HepG2 (cell line): ENCODE results near the gene IKZF4. TPM values are rescaled to one million over a fixed set of nuclear protein-coding genes. Genes with fewer than 3 reads are reported as not detected.

Experiments used
- HIVEP1 ChIP-seq: sonication (generic); formaldehyde crosslinking; IDR thresholded peaks from 2 replicates; pipeline ENCODE4 v1.4.0; 2020; ENCODE audit warnings: mild to moderate bottlenecking, missing genetic modification reagents
- IKZF5 ChIP-seq: IDR thresholded peaks from 2 replicates; pipeline ENCODE4 v1.6.1; 2018; ENCODE audit warnings: missing genetic modification reagents, mild to moderate bottlenecking, missing compliant biosample characterization
- REST ChIP-seq, 2 experiments: IDR thresholded peaks; 2 replicates each; pipeline ENCODE4 v1.6.1; 2011 to 2012; ENCODE audit warnings: low read length in 2 of 2, borderline replicate concordance in 1 of 2, low read depth in 1 of 2, mild to moderate bottlenecking in 1 of 2, moderate library complexity in 1 of 2
- RFXAP ChIP-seq: sonication (generic); formaldehyde crosslinking; IDR thresholded peaks from 2 replicates; pipeline ENCODE4 v1.4.0; 2020; ENCODE audit warnings: missing genetic modification reagents, borderline replicate concordance
- SMAD1 ChIP-seq: sonication (generic); formaldehyde crosslinking; IDR thresholded peaks from 2 replicates; pipeline ENCODE4 v1.4.0; 2020; ENCODE audit warnings: missing genetic modification reagents, low read depth, mild to moderate bottlenecking, borderline replicate concordance
- SMAD3 ChIP-seq: sonication (generic); formaldehyde crosslinking; IDR thresholded peaks from 2 replicates; pipeline ENCODE4 v1.4.0; 2020; ENCODE audit warnings: missing genetic modification reagents
- ZNF20 ChIP-seq: sonication (generic); formaldehyde crosslinking; IDR thresholded peaks from 2 replicates; pipeline ENCODE4 v1.4.0; 2020; ENCODE audit warnings: mild to moderate bottlenecking, moderate library complexity, missing genetic modification reagents
- ZNF30 ChIP-seq: sonication (generic); formaldehyde crosslinking; IDR thresholded peaks from 2 replicates; pipeline ENCODE4 v1.5.0; 2020; ENCODE audit warnings: mild to moderate bottlenecking, missing genetic modification reagents
- ZNF383 ChIP-seq: sonication (generic); formaldehyde crosslinking; IDR thresholded peaks from 2 replicates; pipeline ENCODE4 v1.4.0; 2020; ENCODE audit warnings: missing genetic modification reagents, mild to moderate bottlenecking, borderline replicate concordance
- ZNF639 ChIP-seq: conservative IDR thresholded peaks from 2 replicates; pipeline ENCODE4 v1.6.1; 2018; ENCODE audit warnings: missing genetic modification reagents
- ZNF792 ChIP-seq: IDR thresholded peaks from 2 replicates; pipeline ENCODE4 v1.6.1; 2016
- polyA plus RNA-seq, 8 experiments: library from polyadenylated mRNA; depleted of rRNA in 3 of 8; stranded (reverse) in 7 of 8; unstranded in 1 of 8; fragments of >200 nt; fragmentation: Illumina TruSeq in 4 of 8; extraction: Trizol in 4 of 8; gene quantifications; 2 replicates each; pipeline versions ENCODE4 v1.2.1 to v1.2.3, GENCODE V29; 2011 to 2016; ENCODE audit warnings: low read depth in 4 of 8, missing spikeins in 1 of 8, mixed read lengths in 1 of 8; ENCODE audit not compliant: insufficient read depth in 1 of 8
- total RNA-seq, 5 experiments: library from RNA; depleted of rRNA; stranded (reverse); fragments of >200 nt; fragmentation: Illumina TruSeq; extraction: Trizol; gene quantifications; 2 replicates each; pipeline ENCODE4 v1.2.3, GENCODE V29; 2016; ENCODE audit warnings: low read depth in 1 of 5
- TF ChIP-seq, protein P1 (sequence below): sonication (generic); formaldehyde crosslinking; IDR thresholded peaks from 2 replicates; pipeline ENCODE4 v1.5.0; 2020; ENCODE audit warnings: missing genetic modification reagents, mild to moderate bottlenecking, borderline replicate concordance
- TF ChIP-seq, protein P2 (sequence below): sonication (generic); formaldehyde crosslinking; IDR thresholded peaks from 2 replicates; pipeline ENCODE4 v1.4.0; 2020; ENCODE audit warnings: mild to moderate bottlenecking, missing genetic modification reagents
- TF ChIP-seq, protein P3 (sequence below): sonication (generic); formaldehyde crosslinking; IDR thresholded peaks from 2 replicates; pipeline ENCODE4; 2020; ENCODE audit warnings: missing genetic modification reagents, mild to moderate bottlenecking, borderline replicate concordance
- TF ChIP-seq, protein P4 (sequence below): sonication (generic); formaldehyde crosslinking; IDR thresholded peaks from 2 replicates; pipeline ENCODE4 v1.9.0; 2021; ENCODE audit warnings: missing genetic modification reagents, borderline replicate concordance

IKZF4 gene
- total and polyA plus RNA-seq, 2 of the 13 experiments (the other 11 are each of a cell fraction or from before 2014, with no cell fraction given): 0.58 to 2.2 TPM

DNA sequence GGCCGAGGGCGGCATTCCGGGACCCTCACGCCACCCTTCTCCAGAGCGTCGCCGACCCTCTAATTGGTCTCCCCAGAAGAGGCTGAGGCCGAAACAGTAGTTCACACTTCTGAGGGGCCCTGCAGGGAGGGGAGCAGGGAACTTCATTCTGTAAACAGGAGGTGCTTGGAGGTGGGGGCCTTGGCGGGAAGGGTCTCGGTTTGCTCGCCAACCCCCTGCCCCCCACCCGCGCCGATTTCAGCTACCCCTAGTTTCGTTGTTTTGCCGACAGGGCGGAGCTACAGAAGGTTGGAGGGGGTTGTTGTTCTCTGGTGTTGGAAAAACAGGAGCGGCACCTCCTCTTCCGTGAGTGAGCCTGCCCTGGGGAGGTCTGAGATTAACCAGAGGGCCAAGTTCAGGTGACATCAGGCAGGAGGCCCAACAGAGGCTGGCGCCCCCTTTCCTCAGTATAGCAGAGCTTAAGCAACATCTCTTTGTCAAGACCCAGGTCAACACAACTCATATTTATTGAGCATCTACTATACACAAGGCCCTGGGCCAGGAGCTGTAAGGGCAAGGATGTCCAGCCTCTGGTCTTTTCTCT, 59.8 kb downstream of the IKZF4 start (continued):
- TF ChIP-seq, protein P1, sequence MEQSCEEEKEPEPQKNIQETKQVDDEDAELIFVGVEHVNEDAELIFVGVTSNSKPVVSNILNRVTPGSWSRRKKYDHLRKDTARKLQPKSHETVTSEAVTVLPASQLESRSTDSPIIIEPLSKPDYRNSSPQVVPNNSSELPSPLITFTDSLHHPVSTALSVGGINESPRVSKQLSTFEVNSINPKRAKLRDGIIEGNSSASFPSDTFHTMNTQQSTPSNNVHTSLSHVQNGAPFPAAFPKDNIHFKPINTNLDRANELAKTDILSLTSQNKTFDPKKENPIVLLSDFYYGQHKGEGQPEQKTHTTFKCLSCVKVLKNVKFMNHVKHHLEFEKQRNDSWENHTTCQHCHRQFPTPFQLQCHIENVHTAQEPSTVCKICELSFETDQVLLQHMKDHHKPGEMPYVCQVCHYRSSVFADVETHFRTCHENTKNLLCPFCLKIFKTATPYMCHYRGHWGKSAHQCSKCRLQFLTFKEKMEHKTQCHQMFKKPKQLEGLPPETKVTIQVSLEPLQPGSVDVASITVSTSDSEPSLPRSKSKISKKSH (CRISPR knock-in tag): no peak
- no peak for TF ChIP-seq ZNF639 (CRISPR knock-in tag)
- TF ChIP-seq SMAD1 (CRISPR knock-in tag): no peak
- TF ChIP-seq ZNF30: 0 out of 2 replicates have a peak, but pooled peaks have one; percentile 61
- TF ChIP-seq IKZF5 (CRISPR knock-in tag): peak; percentile 78
- no peak for TF ChIP-seq HIVEP1 (CRISPR knock-in tag)
- TF ChIP-seq REST (IDR thresholded peaks at IDR 0.05; ENCODE audit: borderline replicate concordance in 1 of 2, low read depth in 1 of 2, low read length in 2 of 2): peak in 1 of 2 experiments; percentile 43; a peak in 1 of 4 replicates
- TF ChIP-seq, protein P2, sequence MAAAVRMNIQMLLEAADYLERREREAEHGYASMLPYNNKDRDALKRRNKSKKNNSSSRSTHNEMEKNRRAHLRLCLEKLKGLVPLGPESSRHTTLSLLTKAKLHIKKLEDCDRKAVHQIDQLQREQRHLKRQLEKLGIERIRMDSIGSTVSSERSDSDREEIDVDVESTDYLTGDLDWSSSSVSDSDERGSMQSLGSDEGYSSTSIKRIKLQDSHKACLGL (CRISPR knock-in tag): no peak
- peak; percentile 65; the same call in 1 of the 2 replicates for TF ChIP-seq ZNF792 (CRISPR knock-in tag)
- TF ChIP-seq, protein P3, sequence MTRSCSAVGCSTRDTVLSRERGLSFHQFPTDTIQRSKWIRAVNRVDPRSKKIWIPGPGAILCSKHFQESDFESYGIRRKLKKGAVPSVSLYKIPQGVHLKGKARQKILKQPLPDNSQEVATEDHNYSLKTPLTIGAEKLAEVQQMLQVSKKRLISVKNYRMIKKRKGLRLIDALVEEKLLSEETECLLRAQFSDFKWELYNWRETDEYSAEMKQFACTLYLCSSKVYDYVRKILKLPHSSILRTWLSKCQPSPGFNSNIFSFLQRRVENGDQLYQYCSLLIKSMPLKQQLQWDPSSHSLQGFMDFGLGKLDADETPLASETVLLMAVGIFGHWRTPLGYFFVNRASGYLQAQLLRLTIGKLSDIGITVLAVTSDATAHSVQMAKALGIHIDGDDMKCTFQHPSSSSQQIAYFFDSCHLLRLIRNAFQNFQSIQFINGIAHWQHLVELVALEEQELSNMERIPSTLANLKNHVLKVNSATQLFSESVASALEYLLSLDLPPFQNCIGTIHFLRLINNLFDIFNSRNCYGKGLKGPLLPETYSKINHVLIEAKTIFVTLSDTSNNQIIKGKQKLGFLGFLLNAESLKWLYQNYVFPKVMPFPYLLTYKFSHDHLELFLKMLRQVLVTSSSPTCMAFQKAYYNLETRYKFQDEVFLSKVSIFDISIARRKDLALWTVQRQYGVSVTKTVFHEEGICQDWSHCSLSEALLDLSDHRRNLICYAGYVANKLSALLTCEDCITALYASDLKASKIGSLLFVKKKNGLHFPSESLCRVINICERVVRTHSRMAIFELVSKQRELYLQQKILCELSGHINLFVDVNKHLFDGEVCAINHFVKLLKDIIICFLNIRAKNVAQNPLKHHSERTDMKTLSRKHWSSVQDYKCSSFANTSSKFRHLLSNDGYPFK (CRISPR knock-in tag): 0 out of 2 replicates have a peak, but pooled peaks have one; percentile 5
- TF ChIP-seq SMAD3 (CRISPR knock-in tag): peak; percentile 46; the same call in 1 of the 2 replicates
- 0 out of 2 replicates have a peak, but pooled peaks have one; percentile 5 for TF ChIP-seq RFXAP (CRISPR knock-in tag)
- TF ChIP-seq, protein P4, sequence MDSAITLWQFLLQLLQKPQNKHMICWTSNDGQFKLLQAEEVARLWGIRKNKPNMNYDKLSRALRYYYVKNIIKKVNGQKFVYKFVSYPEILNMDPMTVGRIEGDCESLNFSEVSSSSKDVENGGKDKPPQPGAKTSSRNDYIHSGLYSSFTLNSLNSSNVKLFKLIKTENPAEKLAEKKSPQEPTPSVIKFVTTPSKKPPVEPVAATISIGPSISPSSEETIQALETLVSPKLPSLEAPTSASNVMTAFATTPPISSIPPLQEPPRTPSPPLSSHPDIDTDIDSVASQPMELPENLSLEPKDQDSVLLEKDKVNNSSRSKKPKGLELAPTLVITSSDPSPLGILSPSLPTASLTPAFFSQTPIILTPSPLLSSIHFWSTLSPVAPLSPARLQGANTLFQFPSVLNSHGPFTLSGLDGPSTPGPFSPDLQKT (CRISPR knock-in tag): no peak
- TF ChIP-seq ZNF383 (CRISPR knock-in tag): no peak
- no peak for TF ChIP-seq ZNF20 (CRISPR knock-in tag)
